ENCODE results near the gene KIDINS220. TPM values are rescaled to one million over a fixed set of nuclear protein-coding genes. Genes with fewer than 3 reads are reported as not detected.

The KIDINS220 gene
- total and polyA plus RNA-seq, 9 of the 15 experiments (the other 6 are each of a cell fraction or from before 2014, with no cell fraction given), result 15.2 to 48.0 (median 34.4) TPM

- H3K4me1 ChIP-seq (replicated peaks in 1 of 2; ENCODE audit: control insufficient read depth in 2 of 2, insufficient read depth in 2 of 2, low read length in 2 of 2), result no peaks in the 10 kb centered on the region
- H3K27me3 ChIP-seq (ENCODE audit: control insufficient read depth in 2 of 2, insufficient read depth in 2 of 2, low read length in 2 of 2), result no peaks in the 10 kb centered on the region
- TF ChIP-seq HOXB6 (CRISPR knock-in tag; IDR thresholded peaks at IDR 0.05; ENCODE audit: borderline replicate concordance) (no peak), CEBPB (tag; IDR thresholded peaks at IDR 0.05) (peak; percentile 54), ZNF316 (IDR thresholded peaks at IDR 0.05) (0 out of 2 replicates have a peak, but pooled peaks have one; percentile 5)
- H3K9me3 ChIP-seq (replicated peaks; ENCODE audit: control insufficient read depth, insufficient read depth, low read depth, low read length), result no peaks in the 10 kb centered on the region
- FAIRE-seq (no peak), ATAC-seq (no peak), DNase-seq (ENCODE audit: extremely low read depth in 1 of 4, low spot score in 3 of 4) (no peak)
- no peaks in the 10 kb centered on the region for H3K79me2 ChIP-seq (ENCODE audit: control insufficient read depth, insufficient read depth, low read length)
- H3K4me2 ChIP-seq (ENCODE audit: insufficient read depth, low read length), result no peak overlapping the region
- H4K20me1 ChIP-seq (replicated peaks; ENCODE audit: control insufficient read depth, insufficient read depth, low read length), result no peaks in the 10 kb centered on the region
- no peak overlapping the region for H3K4me3 ChIP-seq
- peaks cover 75% of the 10 kb centered on the region for H3K36me3 ChIP-seq (ENCODE audit: control insufficient read depth, insufficient read depth, low read length)
- POLR2A ChIA-PET, result interaction anchor here (1.6 kb wide), 1 partner anchor 15 kb away, joined by 4 read pairs; no protein-coding TSS in a partner anchor
- H3K9ac ChIP-seq (ENCODE audit: insufficient read depth in 1 of 2, low read depth in 2 of 2, low read length in 2 of 2), result no peak overlapping the region
- H2AFZ ChIP-seq (ENCODE audit: low read depth, low read length), result no peak overlapping the region
- in situ Hi-C loops (cut with MboI), result no loop called here
- WGBS (ENCODE audit: insufficient coverage, low coverage, missing lambda C conversion rate), result 94% methylated on average over 8 of the region's 8 CpGs
- intact Hi-C loops (cut with micrococcal nuclease), result no loop called here
- H3K27ac ChIP-seq (ENCODE audit: extremely low read depth, low read depth, low read length), result no peak overlapping the region
- H3K9me1 ChIP-seq (ENCODE audit: control insufficient read depth, insufficient read depth, low read length), result no peaks in the 10 kb centered on the region
- no TSS peak for BruUV-seq (replicated peaks)
- CTCF ChIA-PET (ENCODE audit: low intra/inter-chr PET ratio), result no interaction called here
Observed at GRCh38 chr2:8794923-8795825, 42.2 kb downstream of the KIDINS220 start.

GRCh38 chr2:8790739-8791162, 46.7 kb downstream of the KIDINS220 start:
- no peaks in the 10 kb centered on the region for H3K27me3 ChIP-seq (ENCODE audit: control insufficient read depth in 2 of 2, insufficient read depth in 2 of 2, low read length in 2 of 2)
- no peak overlapping the region for H2AFZ ChIP-seq (ENCODE audit: low read depth, low read length)
- no peaks in the 10 kb centered on the region for H3K79me2 ChIP-seq (ENCODE audit: control insufficient read depth, insufficient read depth, low read length)
- no peaks in the 10 kb centered on the region for H3K4me1 ChIP-seq (replicated peaks in 1 of 2; ENCODE audit: control insufficient read depth in 2 of 2, insufficient read depth in 2 of 2, low read length in 2 of 2)
- H3K4me3 ChIP-seq, result no peak overlapping the region
- H3K36me3 ChIP-seq (ENCODE audit: control insufficient read depth, insufficient read depth, low read length), result peaks cover 66% of the 10 kb centered on the region
- WGBS (ENCODE audit: insufficient coverage, low coverage, missing lambda C conversion rate), result 92% methylated on average over 2 of the region's 2 CpGs
- no peak for FAIRE-seq
- no peak overlapping the region for H3K9ac ChIP-seq (ENCODE audit: insufficient read depth in 1 of 2, low read depth in 2 of 2, low read length in 2 of 2)
- DNase-seq (ENCODE audit: extremely low read depth in 1 of 4, low spot score in 3 of 4), result no peak
- ChIA-PET POLR2A (no interaction called here), CTCF (ENCODE audit: low intra/inter-chr PET ratio) (interaction anchor here (0.6 kb wide), 1 partner anchor 20 kb away, joined by 3 read pairs; no protein-coding TSS in a partner anchor)
- H4K20me1 ChIP-seq (replicated peaks; ENCODE audit: control insufficient read depth, insufficient read depth, low read length), result no peaks in the 10 kb centered on the region
- no peak overlapping the region for H3K4me2 ChIP-seq (ENCODE audit: insufficient read depth, low read length)
- intact Hi-C loops (cut with micrococcal nuclease) (no loop called here), in situ Hi-C loops (cut with MboI) (no loop called here)
- BruUV-seq (replicated peaks), result no TSS peak
- H3K9me3 ChIP-seq (replicated peaks; ENCODE audit: control insufficient read depth, insufficient read depth, low read depth, low read length), result no peaks in the 10 kb centered on the region
- no peak overlapping the region for H3K27ac ChIP-seq (ENCODE audit: extremely low read depth, low read depth, low read length)
- no peak for ATAC-seq
- TF ChIP-seq NR2F6 (CRISPR knock-in tag; IDR thresholded peaks at IDR 0.05), result no peak
- TF ChIP-seq SAP30 (IDR thresholded peaks at IDR 0.05; ENCODE audit: borderline replicate concordance, insufficient read depth, low read depth, low read length, poor library complexity, severe bottlenecking), result no peak
- no peak for TF ChIP-seq ETV1 (tag; conservative IDR thresholded peaks at IDR 0.05; ENCODE audit: low read depth)
- TF ChIP-seq SMAD4 (CRISPR knock-in tag; conservative IDR thresholded peaks at IDR 0.05), result no peak
- no peak for TF ChIP-seq IFI16 (CRISPR knock-in tag; IDR thresholded peaks at IDR 0.05)
- TF ChIP-seq PRDM10 (IDR thresholded peaks at IDR 0.05; ENCODE audit: partially characterized antibody), result no peak
- TF ChIP-seq NFIC (IDR thresholded peaks at IDR 0.05), result no peak
- no peak for TF ChIP-seq HMG20B (CRISPR knock-in tag; IDR thresholded peaks at IDR 0.05)
- TF ChIP-seq ADNP (tag; IDR thresholded peaks at IDR 0.05), result no peak
- H3K9me1 ChIP-seq (ENCODE audit: control insufficient read depth, insufficient read depth, low read length), result no peaks in the 10 kb centered on the region

Measured in K562 (cell line).